Putamen (tissue), 1 donor: Measurements from ENCODE around the gene SND1.

Experiments used
- DNase-seq: peaks from one replicate; pipeline ENCODE4 v3.0.0-alpha.2; 2016; ENCODE audit warnings: low spot score

Gene SND1

GRCh38 chr7:128071801-128072200 is 419.8 kb downstream of the SND1 start:
- no peak for DNase-seq

GRCh38 chr7:128073671-128074310 is 421.8 kb downstream of the SND1 start:
- DNase-seq: no peak

- DNase-seq: no peak
Measured at GRCh38 chr7:128074336-128074735, 422.3 kb downstream of the SND1 start.

- DNase-seq: no peak
Measured at GRCh38 chr7:128074736-128075135, 422.7 kb downstream of the SND1 start.

GRCh38 chr7:128075242-128076095 is 423.5 kb downstream of the SND1 start:
- DNase-seq: peak; percentile 73

- DNase-seq: peak; percentile 23
Measured at GRCh38 chr7:128076196-128076795, 424.3 kb downstream of the SND1 start.

GRCh38 chr7:128076796-128077271 is 424.8 kb downstream of the SND1 start:
- DNase-seq: no peak

- DNase-seq: no peak
Measured at GRCh38 chr7:128078309-128078708, 426.3 kb downstream of the SND1 start.

GRCh38 chr7:128080169-128080568 is 428.2 kb downstream of the SND1 start:
- DNase-seq: no peak

GRCh38 chr7:128081351-128081750 is 429.4 kb downstream of the SND1 start:
- DNase-seq: no peak

GRCh38 chr7:128081808-128082207 is 429.8 kb downstream of the SND1 start:
- DNase-seq: no peak

- no peak for DNase-seq
Measured at GRCh38 chr7:128082431-128082830, 430.4 kb downstream of the SND1 start.

GRCh38 chr7:128084896-128085608 is 433.1 kb downstream of the SND1 start:
- no peak for DNase-seq

- no peak for DNase-seq
Measured at GRCh38 chr7:128090492-128090891, 438.5 kb downstream of the SND1 start.

- DNase-seq: no peak
Measured at GRCh38 chr7:128091106-128091505, 439.1 kb downstream of the SND1 start.

GRCh38 chr7:128092221-128092620 is 440.2 kb downstream of the SND1 start:
- no peak for DNase-seq

- no peak for DNase-seq
Measured at GRCh38 chr7:128093614-128094570, 441.9 kb downstream of the SND1 start.

- DNase-seq: no peak
Measured at GRCh38 chr7:128094686-128095085, 442.7 kb downstream of the SND1 start.

GRCh38 chr7:128097211-128097731 is 445.3 kb downstream of the SND1 start:
- no peak for DNase-seq

GRCh38 chr7:128098629-128099028 is 446.6 kb downstream of the SND1 start:
- no peak for DNase-seq

GRCh38 chr7:128099204-128099671 is 447.2 kb downstream of the SND1 start:
- no peak for DNase-seq
